ENCODE data around the gene WDR27. TPM values are rescaled to one million over a fixed set of nuclear protein-coding genes. Genes with fewer than 3 reads are reported as not detected.

Gene WDR27
- total RNA-seq, 3 donors from 2014 or later = 30.9 to 60.5 (median 49.1) TPM

GRCh38 chr6:169564453-169565240 lies 137.2 kb downstream of the WDR27 start:
- no peak for ATAC-seq
- no peaks in the 10 kb centered on the region for H3K36me3 ChIP-seq (ENCODE audit: low read depth)
- H3K9me3 ChIP-seq = no peaks in the 10 kb centered on the region
- DNase-seq = no peak
- intact Hi-C loops (cut with DNase I, micrococcal nuclease) = no loop called here
- TF ChIP-seq, protein P1, sequence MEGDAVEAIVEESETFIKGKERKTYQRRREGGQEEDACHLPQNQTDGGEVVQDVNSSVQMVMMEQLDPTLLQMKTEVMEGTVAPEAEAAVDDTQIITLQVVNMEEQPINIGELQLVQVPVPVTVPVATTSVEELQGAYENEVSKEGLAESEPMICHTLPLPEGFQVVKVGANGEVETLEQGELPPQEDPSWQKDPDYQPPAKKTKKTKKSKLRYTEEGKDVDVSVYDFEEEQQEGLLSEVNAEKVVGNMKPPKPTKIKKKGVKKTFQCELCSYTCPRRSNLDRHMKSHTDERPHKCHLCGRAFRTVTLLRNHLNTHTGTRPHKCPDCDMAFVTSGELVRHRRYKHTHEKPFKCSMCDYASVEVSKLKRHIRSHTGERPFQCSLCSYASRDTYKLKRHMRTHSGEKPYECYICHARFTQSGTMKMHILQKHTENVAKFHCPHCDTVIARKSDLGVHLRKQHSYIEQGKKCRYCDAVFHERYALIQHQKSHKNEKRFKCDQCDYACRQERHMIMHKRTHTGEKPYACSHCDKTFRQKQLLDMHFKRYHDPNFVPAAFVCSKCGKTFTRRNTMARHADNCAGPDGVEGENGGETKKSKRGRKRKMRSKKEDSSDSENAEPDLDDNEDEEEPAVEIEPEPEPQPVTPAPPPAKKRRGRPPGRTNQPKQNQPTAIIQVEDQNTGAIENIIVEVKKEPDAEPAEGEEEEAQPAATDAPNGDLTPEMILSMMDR (IDR thresholded peaks at IDR 0.05) = no peak
- H3K4me3 ChIP-seq = no peak overlapping the region
- no peaks in the 10 kb centered on the region for H3K4me1 ChIP-seq (ENCODE audit: low read depth)

DNA sequence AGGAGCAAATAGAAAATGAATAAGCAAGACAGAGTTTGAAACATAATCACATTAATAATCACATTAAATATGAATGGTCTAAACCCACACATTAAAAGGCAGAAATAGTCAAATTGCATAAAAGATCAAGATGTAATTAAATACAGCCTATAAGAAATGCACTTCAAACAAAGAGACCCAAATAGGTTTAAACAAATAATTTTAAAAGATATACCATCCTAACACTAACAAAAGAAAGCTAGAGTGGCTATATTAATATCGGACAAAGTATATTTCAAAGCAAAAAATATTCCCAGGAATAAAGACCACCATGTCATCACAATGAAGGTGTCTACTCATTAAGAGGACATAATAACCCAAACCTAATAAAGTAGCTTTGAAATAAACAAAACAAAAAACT lies 140.2 kb downstream of the WDR27 start:
- Histone ChIP-seq H3K4me3 (no peak overlapping the region), H3K4me1 (ENCODE audit: low read depth) (no peaks in the 10 kb centered on the region), H3K9me3 (no peaks in the 10 kb centered on the region), H3K36me3 (ENCODE audit: low read depth) (no peaks in the 10 kb centered on the region)
- TF ChIP-seq, protein P1 (IDR thresholded peaks at IDR 0.05) = no peak
- ATAC-seq = no peak
- DNase-seq = no peak
- intact Hi-C loops (cut with DNase I, micrococcal nuclease) = no loop called here

GRCh38 chr6:169559592-169559991 lies 142.2 kb downstream of the WDR27 start:
- no peak overlapping the region for H3K4me3 ChIP-seq
- H3K36me3 ChIP-seq (ENCODE audit: low read depth) = no peaks in the 10 kb centered on the region
- H3K4me1 ChIP-seq (ENCODE audit: low read depth) = no peaks in the 10 kb centered on the region
- no peak for DNase-seq
- intact Hi-C loops (cut with DNase I, micrococcal nuclease) = no loop called here
- no peak for ATAC-seq
- H3K9me3 ChIP-seq = no peaks in the 10 kb centered on the region
- TF ChIP-seq, protein P1 (IDR thresholded peaks at IDR 0.05) = no peak

- TF ChIP-seq, protein P1 (IDR thresholded peaks at IDR 0.05) = no peak
- H3K36me3 ChIP-seq (ENCODE audit: low read depth) = no peaks in the 10 kb centered on the region
- H3K9me3 ChIP-seq = no peaks in the 10 kb centered on the region
- ATAC-seq = no peak
- H3K4me1 ChIP-seq (ENCODE audit: low read depth) = no peaks in the 10 kb centered on the region
- no peak overlapping the region for H3K4me3 ChIP-seq
- intact Hi-C loops (cut with DNase I, micrococcal nuclease) = no loop called here
- DNase-seq = no peak
Observed at GRCh38 chr6:169558774-169559441, 142.9 kb downstream of the WDR27 start.

DNA sequence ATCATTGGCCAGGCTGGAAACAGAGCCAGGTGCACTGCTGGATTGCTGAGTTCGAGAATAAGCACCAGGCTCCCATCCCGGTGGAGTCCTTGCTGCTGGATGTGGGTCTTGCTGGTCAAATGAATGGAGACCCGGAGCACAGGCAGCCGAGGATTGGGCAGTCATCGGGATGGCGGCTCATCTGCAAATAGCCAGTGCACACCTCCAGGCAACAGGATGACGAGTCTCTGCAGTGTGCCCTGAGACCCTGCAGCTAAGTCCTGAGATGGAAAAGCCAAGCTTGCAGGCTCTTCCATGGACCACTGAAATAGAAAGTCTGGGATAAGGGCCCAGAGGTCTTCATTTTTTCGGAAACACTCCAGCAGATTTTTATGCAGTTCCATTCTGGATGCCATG lies 143.5 kb downstream of the WDR27 start:
- no peak overlapping the region for H3K4me3 ChIP-seq
- no peak for ATAC-seq
- DNase-seq = no peak
- H3K4me1 ChIP-seq (ENCODE audit: low read depth) = no peaks in the 10 kb centered on the region
- no peaks in the 10 kb centered on the region for H3K9me3 ChIP-seq
- H3K36me3 ChIP-seq (ENCODE audit: low read depth) = no peaks in the 10 kb centered on the region
- TF ChIP-seq, protein P1 (IDR thresholded peaks at IDR 0.05) = no peak
- intact Hi-C loops (cut with DNase I, micrococcal nuclease) = no loop called here

All from mucosa of descending colon (tissue), 3 donors.